Measurements from ENCODE around the gene IRF5. TPM values are rescaled to one million over a fixed set of nuclear protein-coding genes. Genes with fewer than 3 reads are reported as not detected.

IRF5 gene
- total and polyA plus RNA-seq, 2 donors (not counting 1 experiment from before 2014, with no cell fraction given): 91.3 to 135 TPM

- peak; percentile 85 for ATAC-seq (ENCODE audit: low read depth)
- CTCF ChIA-PET: interaction anchor here (0.6 to 4.1 kb wide), 11 partner anchors 10 to 209 kb away, joined by 3 to 26 read pairs (median 4); no protein-coding TSS in a partner anchor
- Histone ChIP-seq H2AFZ (ENCODE audit: insufficient read depth, low read depth, low read length, poor library complexity, severe bottlenecking) (peak overlapping the region; percentile 82), H3K4me2 (replicated peaks; ENCODE audit: low read depth, low read length, poor library complexity, severe bottlenecking) (peak overlapping the region; percentile 75), H3K4me1 (ENCODE audit: control insufficient read depth in 2 of 2, insufficient read depth in 2 of 2, low read length in 2 of 2) (peaks cover 17 to 21% of the 10 kb centered on the region in 2 donors), H4K20me1 (ENCODE audit: control insufficient read depth, insufficient read depth, low read length, poor library complexity, severe bottlenecking) (no peaks in the 10 kb centered on the region), H3K4me3 (ENCODE audit: control extremely low read depth in 1 of 5, extremely low read depth in 1 of 5, insufficient read depth in 1 of 5, low read depth in 2 of 5, low read length in 4 of 5) (peak overlapping the region in 4 of 5 experiments; percentile 4 to 56 (median 33)), H3K36me3 (replicated peaks in 1 of 2; ENCODE audit: control extremely low read depth in 1 of 2, control insufficient read depth in 1 of 2, extremely low read depth in 1 of 2, insufficient read depth in 2 of 2, low read length in 1 of 2) (peaks cover 28 to 59% of the 10 kb centered on the region in 2 experiments), H3K79me2 (ENCODE audit: control insufficient read depth, insufficient read depth, low read length) (no peaks in the 10 kb centered on the region), H3K9me3 (ENCODE audit: control extremely low read depth in 1 of 3, control insufficient read depth in 2 of 3, insufficient read depth in 1 of 3, low read length in 2 of 3) (no peaks in the 10 kb centered on the region), H3K9ac (ENCODE audit: low read length) (peak overlapping the region; percentile 52), H3K27ac (ENCODE audit: low read length in 2 of 2) (peak overlapping the region; percentile 85 to 92), H3K27me3 (replicated peaks in 1 of 4; ENCODE audit: control extremely low read depth in 1 of 4, control insufficient read depth in 3 of 4, insufficient read depth in 4 of 4, low read length in 3 of 4) (no peaks in the 10 kb centered on the region)
- WGBS (ENCODE audit: insufficient coverage): 41% methylated on average over 5 of the region's 15 CpGs
- intact Hi-C loops (cut with micrococcal nuclease): loop anchor here (1.0 to 2.0 kb wide), 4 partner anchors 8 to 50 kb away; no protein-coding TSS in a partner anchor
- no peaks in the 10 kb centered on the region for H3K9me3 Mint-ChIP-seq (ENCODE audit: insufficient read depth)
- POLR2A ChIA-PET: interaction anchor here (0.9 to 1.5 kb wide), 3 partner anchors 9 to 15 kb away, joined by 4 to 10 read pairs (median 4); no protein-coding TSS in a partner anchor
- H3K27me3 Mint-ChIP-seq: no peaks in the 10 kb centered on the region
- peak overlapping the region; percentile 80 for H3K4me3 Mint-ChIP-seq
- H3K27ac Mint-ChIP-seq: peak overlapping the region; percentile 95
- H3K4me1 Mint-ChIP-seq: peaks cover 49% of the 10 kb centered on the region
- no peak for TF ChIP-seq EZH2 (IDR thresholded peaks at IDR 0.05; ENCODE audit: borderline replicate concordance, insufficient read depth, low read depth, low read length, poor library complexity, severe bottlenecking)
- TF ChIP-seq CTCF (IDR thresholded peaks at IDR 0.05): peak; percentile 48
- DNase-seq: peak; percentile 82
Measured at GRCh38 chr7:128954830-128955802, 17.4 kb downstream of the IRF5 start.

Data from B cell (primary cell).